Panc1 (cell line): ENCODE results near the gene EXOC6B. TPM values are rescaled to one million over a fixed set of nuclear protein-coding genes. Genes with fewer than 3 reads are reported as not detected.
A peak's percentile ranks its signal among the peaks of the same experiment; 100 is the strongest.

Experiments used
- ATAC-seq: fragments of 200-7000 bp; cut with Tn5 transposase; 2 replicates; pipeline ENCODE4 v1.9.1; 2020; ENCODE audit warnings: mild to moderate bottlenecking, moderate library complexity
- BruUV-seq: library from RNA; stranded (reverse); fragments of 400-500 nt; replicated peaks from 2 replicates; lab custom pipeline; 2021; lab: Mats Ljungman, UMichigan
- CTCF ChIA-PET: fragments of 300-600 bp; sonication (Branson Sonifier 250); formaldehyde crosslinking; loops from one replicate; lab custom pipeline; 2022; ENCODE audit warnings: antibody characterized with exemption; lab: Charles Lee
- POLR2A ChIA-PET: fragments of 300-600 bp; sonication (Branson Sonifier 250); formaldehyde crosslinking; loops from one replicate; lab custom pipeline; 2022; ENCODE audit warnings: antibody characterized with exemption; lab: Charles Lee
- DNase-seq: peaks from one replicate; pipeline ENCODE4 v3.0.0-alpha.2; 2010; ENCODE audit warnings: low read depth, low spot score
- H3K27ac ChIP-seq: 2 replicates; pipeline ENCODE4 v1.5.1; 2011; ENCODE audit warnings: mild to moderate bottlenecking, low read length, inconsistent platforms
- H3K27me3 ChIP-seq: fragments of 200-500 bp; sonication (Bioruptor generic); 2 replicates; pipeline ENCODE4 v1.6.0; 2014; ENCODE audit warnings: low read length, inconsistent platforms; ENCODE audit not compliant: control insufficient read depth, insufficient read depth
- H3K36me3 ChIP-seq: fragments of 200-500 bp; sonication (Bioruptor generic); 2 replicates; pipeline ENCODE4 v1.5.1; 2014; ENCODE audit warnings: inconsistent platforms, mild to moderate bottlenecking, low read length, moderate library complexity; ENCODE audit not compliant: control insufficient read depth, insufficient read depth
- H3K4me1 ChIP-seq: 2 replicates; pipeline ENCODE4 v1.5.1; 2011; ENCODE audit warnings: inconsistent platforms, mild to moderate bottlenecking, low read length, moderate library complexity; ENCODE audit not compliant: control insufficient read depth, insufficient read depth
- H3K4me3 ChIP-seq, 2 experiments: 2 replicates each; pipeline ENCODE4 v1.5.1; 2011 to 2012; ENCODE audit warnings: low read depth in 2 of 2, low read length in 2 of 2, mild to moderate bottlenecking in 2 of 2, inconsistent platforms in 1 of 2, moderate library complexity in 1 of 2
- H3K9me3 ChIP-seq: fragments of 200-500 bp; sonication (Bioruptor generic); 2 replicates; pipeline ENCODE4 v1.5.1; 2014; ENCODE audit warnings: low read depth, mild to moderate bottlenecking, inconsistent platforms, low read length, moderate library complexity; ENCODE audit not compliant: control insufficient read depth, insufficient read depth
- CTCF ChIP-seq: fragments of 450-650 bp; IDR thresholded peaks from 2 replicates; pipeline ENCODE4 v1.5.1; 2017; ENCODE audit warnings: mild to moderate bottlenecking
- POLR2AphosphoS5 ChIP-seq: IDR thresholded peaks from 2 replicates; pipeline ENCODE4 v1.6.1; 2012; ENCODE audit warnings: mild to moderate bottlenecking, low read depth, low read length, moderate library complexity
- REST ChIP-seq, 2 experiments: IDR thresholded peaks; 2 replicates each; pipeline ENCODE4 v1.6.1; 2011 to 2012; ENCODE audit warnings: low read depth in 2 of 2, control low read depth in 1 of 2, low read length in 1 of 2, mild to moderate bottlenecking in 1 of 2, moderate library complexity in 1 of 2; ENCODE audit not compliant: insufficient read depth in 1 of 2
- SIN3A ChIP-seq: IDR thresholded peaks from 2 replicates; pipeline ENCODE4 v1.6.1; 2012; ENCODE audit warnings: low read depth, mild to moderate bottlenecking, low read length, moderate library complexity, borderline replicate concordance; ENCODE audit not compliant: insufficient read depth
- TCF7L2 ChIP-seq: IDR thresholded peaks from 2 replicates; pipeline ENCODE4 v1.6.1; 2011; ENCODE audit warnings: mild to moderate bottlenecking, low read depth, low read length, inconsistent platforms
- in situ Hi-C: cut with HindIII; loops from 2 replicates; pipeline ENCODE4 v1.10.0; 2016; ENCODE audit warnings: low sequenced_read_pairs, low pct_unique_long_range_greater_than_20kb
- intact Hi-C: fragments of 100-400 bp; cut with micrococcal nuclease; formaldehyde crosslinking; loops from one replicate; pipeline ENCODE4 v1.10.0; 2022; ENCODE audit not compliant: unreplicated experiment
- total RNA-seq: library from RNA; stranded (reverse); gene quantifications from one replicate; pipeline ENCODE4 v1.2.1, GENCODE V29; 2021; ENCODE audit not compliant: unreplicated experiment

EXOC6B gene
- total RNA-seq, 1 experiment from 2014 or later = 23.2 TPM

GRCh38 chr2:72148837-72149555, 676.8 kb downstream of the EXOC6B start:
- DNase-seq = no peak
- CTCF ChIA-PET = interaction anchor here (0.6 kb wide), 1 partner anchor 689 kb away, joined by 5 read pairs; no protein-coding TSS in a partner anchor
- H3K27me3 ChIP-seq = peaks cover 11% of the 10 kb centered on the region
- H3K4me1 ChIP-seq = peaks cover 22% of the 10 kb centered on the region
- in situ Hi-C loops (no loop called here), intact Hi-C loops (no loop called here)
- peak; percentile 54 for ATAC-seq
- TF ChIP-seq SIN3A = no peak
- TF ChIP-seq POLR2AphosphoS5 = no peak
- no peak for TF ChIP-seq CTCF
- no peak for TF ChIP-seq REST (IDR thresholded peaks at IDR 0.05; ENCODE audit: insufficient read depth in 1 of 2, low read depth in 2 of 2, low read length in 1 of 2)
- TF ChIP-seq TCF7L2 = no peak
- H3K36me3 ChIP-seq = no peaks in the 10 kb centered on the region; the same call in 1 of the 2 replicates
- BruUV-seq = no TSS peak
- H3K4me3 ChIP-seq = peak overlapping the region; percentile 40 to 64
- no peak overlapping the region for H3K27ac ChIP-seq
- POLR2A ChIA-PET = interaction anchor here (0.7 kb wide), 3 partner anchors 12 to 589 kb away, joined by 3 to 9 read pairs (median 3); no protein-coding TSS in a partner anchor
- H3K9me3 ChIP-seq = no peaks in the 10 kb centered on the region

GRCh38 chr2:72148003-72148836, 677.6 kb downstream of the EXOC6B start:
- in situ Hi-C loops (no loop called here), intact Hi-C loops (no loop called here)
- DNase-seq = no peak
- ChIA-PET CTCF (interaction anchor here (0.7 kb wide), 1 partner anchor 620 kb away, joined by 3 read pairs; no protein-coding TSS in a partner anchor), POLR2A (interaction anchor here (0.7 kb wide), 2 partner anchors 11 to 588 kb away, joined by 3 read pairs; no protein-coding TSS in a partner anchor)
- peak overlapping the region; percentile 40 to 64 for H3K4me3 ChIP-seq
- no peak overlapping the region for H3K27ac ChIP-seq
- H3K27me3 ChIP-seq = peaks cover 11% of the 10 kb centered on the region
- H3K4me1 ChIP-seq = peaks cover 22% of the 10 kb centered on the region
- no peaks in the 10 kb centered on the region for H3K9me3 ChIP-seq
- no peak for TF ChIP-seq CTCF
- no peak for TF ChIP-seq TCF7L2
- no peak for TF ChIP-seq POLR2AphosphoS5
- no peak for TF ChIP-seq SIN3A
- TF ChIP-seq REST (IDR thresholded peaks at IDR 0.05; ENCODE audit: insufficient read depth in 1 of 2, low read depth in 2 of 2, low read length in 1 of 2) = no peak
- ATAC-seq = no peak
- H3K36me3 ChIP-seq = no peaks in the 10 kb centered on the region; the same call in 1 of the 2 replicates
- BruUV-seq = no TSS peak
